Esophagus muscularis mucosa (tissue), 3 donors: Measurements from ENCODE around the gene GRAMD2B.

Experiments used
- POLR2A ChIP-seq: fragments of 450-650 bp; IDR thresholded peaks from one replicate; pipeline ENCODE4 v1.6.1; 2017; ENCODE audit warnings: antibody characterized with exemption, moderate library complexity, mild to moderate bottlenecking, low read depth
- POLR2AphosphoS5 ChIP-seq, 2 donors: sonication (generic); formaldehyde crosslinking; IDR thresholded peaks; one replicate each; pipeline ENCODE4 v1.6.1; 2017; ENCODE audit warnings: antibody characterized with exemption in 2 of 2
- TF ChIP-seq, protein P1 (sequence below), 3 experiments: fragments of 200-600 bp in 2 of 3; fragments of 450-650 bp in 1 of 3; sonication (generic) in 2 of 3; IDR thresholded peaks; one replicate each; pipeline ENCODE4 v1.5.1; 2017 to 2019; ENCODE audit warnings: antibody characterized with exemption in 3 of 3, mild to moderate bottlenecking in 2 of 3, moderate library complexity in 1 of 3

DNA sequence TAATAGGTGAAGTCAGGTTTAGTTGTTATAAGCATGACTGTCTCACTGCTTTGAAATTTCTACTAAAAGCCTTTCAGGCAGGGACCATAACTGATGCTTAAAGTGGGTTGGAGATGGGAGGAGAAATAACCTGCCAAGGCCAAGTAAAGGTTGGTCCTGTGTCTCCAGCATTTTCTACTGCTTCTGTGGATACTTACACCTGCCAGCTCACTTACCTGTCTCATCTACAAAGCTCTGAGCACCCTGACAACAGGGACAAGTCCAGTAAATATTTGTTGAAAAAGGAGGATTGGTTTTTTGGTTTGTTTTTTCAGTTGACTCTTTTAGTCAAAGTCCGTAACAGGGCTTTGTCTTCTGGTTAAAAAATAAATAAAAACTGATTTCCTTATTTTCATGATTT, 38.6 kb downstream of the GRAMD2B start:
- TF ChIP-seq, protein P1, sequence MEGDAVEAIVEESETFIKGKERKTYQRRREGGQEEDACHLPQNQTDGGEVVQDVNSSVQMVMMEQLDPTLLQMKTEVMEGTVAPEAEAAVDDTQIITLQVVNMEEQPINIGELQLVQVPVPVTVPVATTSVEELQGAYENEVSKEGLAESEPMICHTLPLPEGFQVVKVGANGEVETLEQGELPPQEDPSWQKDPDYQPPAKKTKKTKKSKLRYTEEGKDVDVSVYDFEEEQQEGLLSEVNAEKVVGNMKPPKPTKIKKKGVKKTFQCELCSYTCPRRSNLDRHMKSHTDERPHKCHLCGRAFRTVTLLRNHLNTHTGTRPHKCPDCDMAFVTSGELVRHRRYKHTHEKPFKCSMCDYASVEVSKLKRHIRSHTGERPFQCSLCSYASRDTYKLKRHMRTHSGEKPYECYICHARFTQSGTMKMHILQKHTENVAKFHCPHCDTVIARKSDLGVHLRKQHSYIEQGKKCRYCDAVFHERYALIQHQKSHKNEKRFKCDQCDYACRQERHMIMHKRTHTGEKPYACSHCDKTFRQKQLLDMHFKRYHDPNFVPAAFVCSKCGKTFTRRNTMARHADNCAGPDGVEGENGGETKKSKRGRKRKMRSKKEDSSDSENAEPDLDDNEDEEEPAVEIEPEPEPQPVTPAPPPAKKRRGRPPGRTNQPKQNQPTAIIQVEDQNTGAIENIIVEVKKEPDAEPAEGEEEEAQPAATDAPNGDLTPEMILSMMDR (IDR thresholded peaks at IDR 0.05) = no peak
- TF ChIP-seq POLR2AphosphoS5 (IDR thresholded peaks at IDR 0.05) (no peak), POLR2A (no peak)
